Measurements from ENCODE around the gene TRAM2. TPM values are rescaled to one million over a fixed set of nuclear protein-coding genes. Genes with fewer than 3 reads are reported as not detected.

Gene TRAM2
- total RNA-seq, 1 donor from 2014 or later, result 15.6 TPM

DNA sequence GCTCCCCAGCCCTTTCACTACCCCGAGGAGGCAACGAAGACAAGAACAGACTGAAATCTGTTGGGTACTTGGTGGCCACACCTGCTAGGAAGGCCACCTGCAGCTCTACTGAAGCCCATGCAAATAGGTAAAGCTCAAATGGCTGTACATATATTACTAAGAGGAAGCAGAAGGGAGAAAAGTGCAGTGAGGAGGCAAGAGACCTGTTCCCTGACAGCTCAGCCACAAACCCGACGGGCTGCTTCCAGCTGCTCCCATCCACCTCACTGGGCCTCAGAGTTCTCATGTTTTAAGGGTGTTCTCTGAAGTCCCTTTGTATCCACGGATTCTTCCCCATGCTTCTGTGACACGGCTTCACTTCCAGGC is 24.6 kb downstream of the TRAM2 start:
- TF ChIP-seq, protein P1, sequence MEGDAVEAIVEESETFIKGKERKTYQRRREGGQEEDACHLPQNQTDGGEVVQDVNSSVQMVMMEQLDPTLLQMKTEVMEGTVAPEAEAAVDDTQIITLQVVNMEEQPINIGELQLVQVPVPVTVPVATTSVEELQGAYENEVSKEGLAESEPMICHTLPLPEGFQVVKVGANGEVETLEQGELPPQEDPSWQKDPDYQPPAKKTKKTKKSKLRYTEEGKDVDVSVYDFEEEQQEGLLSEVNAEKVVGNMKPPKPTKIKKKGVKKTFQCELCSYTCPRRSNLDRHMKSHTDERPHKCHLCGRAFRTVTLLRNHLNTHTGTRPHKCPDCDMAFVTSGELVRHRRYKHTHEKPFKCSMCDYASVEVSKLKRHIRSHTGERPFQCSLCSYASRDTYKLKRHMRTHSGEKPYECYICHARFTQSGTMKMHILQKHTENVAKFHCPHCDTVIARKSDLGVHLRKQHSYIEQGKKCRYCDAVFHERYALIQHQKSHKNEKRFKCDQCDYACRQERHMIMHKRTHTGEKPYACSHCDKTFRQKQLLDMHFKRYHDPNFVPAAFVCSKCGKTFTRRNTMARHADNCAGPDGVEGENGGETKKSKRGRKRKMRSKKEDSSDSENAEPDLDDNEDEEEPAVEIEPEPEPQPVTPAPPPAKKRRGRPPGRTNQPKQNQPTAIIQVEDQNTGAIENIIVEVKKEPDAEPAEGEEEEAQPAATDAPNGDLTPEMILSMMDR (IDR thresholded peaks at IDR 0.05; ENCODE audit: insufficient read depth, low read length, poor library complexity, severe bottlenecking), result no peak
- no peak overlapping the region for H3K4me3 ChIP-seq (ENCODE audit: low read depth, low read length)
- no peaks in the 10 kb centered on the region for H3K27me3 ChIP-seq (ENCODE audit: control insufficient read depth, insufficient read depth, low read length)
- no peaks in the 10 kb centered on the region for H3K36me3 ChIP-seq (ENCODE audit: control insufficient read depth, insufficient read depth, low read length)
- no peak for DNase-seq (ENCODE audit: low read depth)

DNA sequence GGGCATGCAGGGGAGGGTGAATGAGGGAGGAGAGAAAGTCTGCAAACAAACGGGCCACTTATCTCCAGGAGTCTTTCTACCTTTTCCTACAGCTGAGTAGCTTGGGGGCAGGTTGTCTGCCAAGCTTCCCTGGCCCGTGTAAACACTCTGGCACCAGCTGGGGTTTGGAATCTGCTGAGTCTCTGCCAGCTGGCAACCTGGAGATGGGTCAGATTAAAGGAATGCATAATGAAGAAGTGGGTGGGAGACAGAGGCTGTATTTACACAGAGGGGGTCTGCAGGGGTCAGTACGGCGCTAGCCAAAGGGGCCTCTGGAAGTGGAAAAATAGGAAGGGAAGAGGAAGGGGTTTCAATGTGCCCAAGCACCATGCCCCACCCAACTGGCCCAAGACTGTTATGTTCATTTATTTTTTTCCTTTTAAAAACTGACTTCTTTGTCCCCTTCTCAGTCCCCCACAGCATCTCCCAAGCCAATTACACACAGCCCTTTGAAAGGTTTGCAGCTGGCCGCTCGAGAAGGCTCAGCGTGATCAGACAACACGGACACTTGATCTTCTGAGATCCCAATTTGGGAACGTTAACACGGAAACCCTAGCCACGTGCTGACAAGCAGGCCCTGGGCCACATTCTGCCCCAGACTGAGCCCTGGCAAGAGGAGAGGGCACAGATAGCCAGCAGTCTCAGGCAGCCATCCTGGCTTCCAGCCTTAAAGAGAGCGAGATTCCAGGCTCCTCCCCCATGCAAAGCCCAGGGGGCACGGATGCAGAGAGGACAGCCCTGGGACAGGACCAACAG is 25.2 kb downstream of the TRAM2 start:
- peak; percentile 72 for DNase-seq (ENCODE audit: low read depth)
- no peak overlapping the region for H3K4me3 ChIP-seq (ENCODE audit: low read depth, low read length)
- TF ChIP-seq, protein P1 (IDR thresholded peaks at IDR 0.05; ENCODE audit: insufficient read depth, low read length, poor library complexity, severe bottlenecking), result peak; percentile 20
- no peaks in the 10 kb centered on the region for H3K36me3 ChIP-seq (ENCODE audit: control insufficient read depth, insufficient read depth, low read length)
- H3K27me3 ChIP-seq (ENCODE audit: control insufficient read depth, insufficient read depth, low read length), result no peaks in the 10 kb centered on the region

DNA sequence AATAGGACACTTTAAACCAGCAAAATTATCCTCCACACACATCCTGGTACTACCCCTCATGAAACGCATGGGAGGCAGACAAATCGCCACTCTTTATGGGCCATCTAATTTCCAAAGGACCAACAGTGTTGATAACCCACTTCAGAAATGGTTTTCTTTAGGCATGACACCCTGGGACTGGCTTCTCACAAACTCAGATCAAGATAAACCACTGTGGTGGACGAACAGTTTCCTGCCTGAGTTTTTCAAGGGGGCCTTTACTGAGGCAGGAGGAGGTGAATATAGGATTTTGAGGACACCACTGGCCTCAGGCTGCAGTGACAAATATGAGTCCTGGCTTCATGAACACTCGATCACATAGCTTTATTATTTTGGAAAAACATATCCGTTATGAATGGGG is 26.0 kb downstream of the TRAM2 start:
- DNase-seq (ENCODE audit: low read depth), result no peak
- Histone ChIP-seq H3K4me3 (ENCODE audit: low read depth, low read length) (no peak overlapping the region), H3K27me3 (ENCODE audit: control insufficient read depth, insufficient read depth, low read length) (no peaks in the 10 kb centered on the region), H3K36me3 (ENCODE audit: control insufficient read depth, insufficient read depth, low read length) (no peaks in the 10 kb centered on the region)
- TF ChIP-seq, protein P1 (IDR thresholded peaks at IDR 0.05; ENCODE audit: insufficient read depth, low read length, poor library complexity, severe bottlenecking), result no peak

DNA sequence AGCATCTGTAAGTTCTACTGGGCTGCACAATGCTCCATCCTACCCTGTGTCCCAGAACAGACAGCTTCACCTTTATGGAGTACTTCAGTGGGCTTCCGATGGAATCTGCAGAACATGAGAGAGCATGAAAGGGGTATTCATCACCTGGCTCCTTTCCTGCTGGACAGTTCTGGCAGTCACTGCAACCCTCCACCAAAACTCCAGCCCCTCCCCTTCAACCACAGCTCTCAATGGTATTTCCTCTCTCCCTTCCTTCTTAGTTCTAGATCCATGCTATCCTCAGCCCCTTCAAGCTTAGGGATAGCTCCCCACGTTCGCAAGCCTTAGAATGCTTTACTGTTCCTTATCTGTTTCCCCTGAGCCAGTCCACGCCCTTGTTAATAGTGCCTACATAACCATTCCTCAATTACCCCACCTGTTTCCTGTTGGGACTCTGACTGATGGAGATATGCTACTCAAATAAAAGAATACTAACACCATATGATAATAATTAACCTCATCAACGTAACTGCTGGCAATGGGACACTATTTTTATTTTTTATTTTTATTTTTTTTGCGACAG is 26.8 kb downstream of the TRAM2 start:
- no peak overlapping the region for H3K4me3 ChIP-seq (ENCODE audit: low read depth, low read length)
- TF ChIP-seq, protein P1 (IDR thresholded peaks at IDR 0.05; ENCODE audit: insufficient read depth, low read length, poor library complexity, severe bottlenecking), result no peak
- no peaks in the 10 kb centered on the region for H3K27me3 ChIP-seq (ENCODE audit: control insufficient read depth, insufficient read depth, low read length)
- H3K36me3 ChIP-seq (ENCODE audit: control insufficient read depth, insufficient read depth, low read length), result no peaks in the 10 kb centered on the region
- no peak for DNase-seq (ENCODE audit: low read depth)

DNA sequence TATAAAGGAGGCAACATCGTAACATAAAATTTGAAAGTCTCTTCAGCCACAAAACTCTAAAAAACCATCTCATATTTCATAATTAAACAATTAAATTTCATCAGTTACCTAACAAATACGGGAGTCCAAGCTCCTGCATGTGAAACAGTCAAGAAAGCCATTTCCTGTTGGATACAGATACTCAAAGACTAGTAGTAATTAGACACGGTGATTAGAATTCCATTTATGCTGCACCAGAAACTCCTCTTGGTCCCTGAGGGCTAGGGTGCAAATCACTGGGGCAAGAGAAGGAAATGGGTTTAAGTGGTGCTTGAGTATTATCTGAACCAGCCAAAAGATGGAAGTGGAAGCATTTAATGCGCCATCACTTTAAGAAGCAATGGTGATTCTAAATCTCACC is 27.4 kb downstream of the TRAM2 start:
- Histone ChIP-seq H3K27me3 (ENCODE audit: control insufficient read depth, insufficient read depth, low read length) (no peaks in the 10 kb centered on the region), H3K4me3 (ENCODE audit: low read depth, low read length) (no peak overlapping the region), H3K36me3 (ENCODE audit: control insufficient read depth, insufficient read depth, low read length) (no peaks in the 10 kb centered on the region)
- DNase-seq (ENCODE audit: low read depth), result no peak
- TF ChIP-seq, protein P1 (IDR thresholded peaks at IDR 0.05; ENCODE audit: insufficient read depth, low read length, poor library complexity, severe bottlenecking), result no peak

Data from kidney epithelial cell (primary cell).